Epithelial cell of esophagus (primary cell): ENCODE data around the gene IRF1.

Experiments used
- DNase-seq: peaks from one replicate; pipeline ENCODE4 v3.0.0; 2010; ENCODE audit warnings: low read depth
- H3K4me3 ChIP-seq: 2 replicates; pipeline ENCODE4 v1.5.1; 2011; ENCODE audit warnings: mild to moderate bottlenecking, low read length, control low read depth
- TF ChIP-seq, protein P1 (sequence below): IDR thresholded peaks from 2 replicates; pipeline ENCODE4 v1.5.1; 2011; ENCODE audit warnings: low read depth, mild to moderate bottlenecking, low read length, control low read depth, inconsistent platforms; ENCODE audit not compliant: insufficient read depth; ENCODE audit errors: missing control alignments

IRF1 gene

DNA sequence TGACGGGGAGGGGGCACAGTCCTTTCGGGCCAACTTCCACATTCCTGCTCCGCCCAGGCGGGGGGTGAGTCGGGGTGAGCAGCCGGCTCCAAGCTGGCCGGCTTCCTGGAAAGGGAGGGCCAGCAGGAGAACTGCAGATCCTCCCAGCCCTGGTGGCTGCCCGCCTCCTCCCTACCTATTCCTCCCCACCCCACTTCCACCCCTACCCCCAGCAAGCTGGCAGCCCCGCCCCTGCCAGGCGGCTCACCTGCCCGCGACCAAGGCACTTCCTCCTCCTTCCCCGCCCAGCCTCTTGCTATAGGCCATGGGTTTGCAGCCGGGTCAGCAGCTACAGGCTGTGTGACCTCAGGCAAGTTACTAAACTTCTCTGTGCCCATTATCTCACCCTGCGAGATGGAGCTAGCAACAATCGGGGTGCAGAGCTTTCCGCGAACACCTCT is 5.6 kb upstream of the IRF1 start:
- DNase-seq: peak; percentile 86
- H3K4me3 ChIP-seq: peak overlapping the region; percentile 65
- TF ChIP-seq, protein P1, sequence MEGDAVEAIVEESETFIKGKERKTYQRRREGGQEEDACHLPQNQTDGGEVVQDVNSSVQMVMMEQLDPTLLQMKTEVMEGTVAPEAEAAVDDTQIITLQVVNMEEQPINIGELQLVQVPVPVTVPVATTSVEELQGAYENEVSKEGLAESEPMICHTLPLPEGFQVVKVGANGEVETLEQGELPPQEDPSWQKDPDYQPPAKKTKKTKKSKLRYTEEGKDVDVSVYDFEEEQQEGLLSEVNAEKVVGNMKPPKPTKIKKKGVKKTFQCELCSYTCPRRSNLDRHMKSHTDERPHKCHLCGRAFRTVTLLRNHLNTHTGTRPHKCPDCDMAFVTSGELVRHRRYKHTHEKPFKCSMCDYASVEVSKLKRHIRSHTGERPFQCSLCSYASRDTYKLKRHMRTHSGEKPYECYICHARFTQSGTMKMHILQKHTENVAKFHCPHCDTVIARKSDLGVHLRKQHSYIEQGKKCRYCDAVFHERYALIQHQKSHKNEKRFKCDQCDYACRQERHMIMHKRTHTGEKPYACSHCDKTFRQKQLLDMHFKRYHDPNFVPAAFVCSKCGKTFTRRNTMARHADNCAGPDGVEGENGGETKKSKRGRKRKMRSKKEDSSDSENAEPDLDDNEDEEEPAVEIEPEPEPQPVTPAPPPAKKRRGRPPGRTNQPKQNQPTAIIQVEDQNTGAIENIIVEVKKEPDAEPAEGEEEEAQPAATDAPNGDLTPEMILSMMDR: no peak

DNA sequence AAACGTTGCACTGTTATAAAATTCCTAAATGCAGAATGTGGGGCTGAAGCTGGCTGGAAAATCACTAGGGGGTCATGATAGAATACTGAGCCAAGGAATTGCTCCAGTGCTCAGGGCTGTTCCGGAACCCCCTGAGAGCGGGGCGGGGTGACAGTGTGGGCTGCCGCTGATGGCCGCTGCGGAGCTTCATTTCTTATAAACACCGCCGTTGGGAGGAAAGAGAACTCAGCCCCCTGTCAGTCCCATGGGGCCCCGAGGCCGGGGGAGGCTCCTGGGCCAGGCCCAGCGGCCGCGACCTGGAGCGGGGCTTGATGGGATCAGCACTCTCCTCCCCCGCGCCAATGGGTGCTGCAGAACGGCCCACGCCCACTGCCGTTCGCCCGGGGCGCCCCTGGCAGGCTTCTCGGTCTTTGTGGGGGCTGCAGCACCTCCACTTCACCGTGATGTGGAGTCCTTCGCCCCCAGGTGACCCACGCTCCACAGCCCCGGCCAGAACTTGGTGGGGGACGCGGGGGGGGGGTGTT is 5.2 kb upstream of the IRF1 start:
- TF ChIP-seq, protein P1: no peak
- no peak for DNase-seq
- peak overlapping the region; percentile 22 for H3K4me3 ChIP-seq

DNA sequence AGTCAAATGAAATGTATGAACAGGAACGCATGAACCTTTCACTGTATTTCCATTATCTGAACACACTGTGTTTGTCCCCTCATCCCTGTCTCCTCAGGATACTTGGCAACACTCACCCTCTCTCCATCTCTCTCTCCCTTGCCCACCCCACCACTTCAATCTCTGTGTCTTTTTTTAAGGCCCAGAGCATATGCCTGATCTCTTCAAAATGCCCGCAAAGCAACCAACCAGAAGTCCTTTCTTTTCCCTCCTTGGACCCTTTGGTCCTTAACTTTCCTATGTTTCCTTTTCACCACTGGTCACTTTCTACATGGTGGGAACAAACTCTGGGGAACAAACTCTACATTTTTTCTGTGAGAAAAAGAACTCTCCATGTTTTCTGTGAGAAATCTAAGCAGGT is 3.2 kb upstream of the IRF1 start:
- H3K4me3 ChIP-seq: no peak overlapping the region
- TF ChIP-seq, protein P1: no peak
- no peak for DNase-seq

DNA sequence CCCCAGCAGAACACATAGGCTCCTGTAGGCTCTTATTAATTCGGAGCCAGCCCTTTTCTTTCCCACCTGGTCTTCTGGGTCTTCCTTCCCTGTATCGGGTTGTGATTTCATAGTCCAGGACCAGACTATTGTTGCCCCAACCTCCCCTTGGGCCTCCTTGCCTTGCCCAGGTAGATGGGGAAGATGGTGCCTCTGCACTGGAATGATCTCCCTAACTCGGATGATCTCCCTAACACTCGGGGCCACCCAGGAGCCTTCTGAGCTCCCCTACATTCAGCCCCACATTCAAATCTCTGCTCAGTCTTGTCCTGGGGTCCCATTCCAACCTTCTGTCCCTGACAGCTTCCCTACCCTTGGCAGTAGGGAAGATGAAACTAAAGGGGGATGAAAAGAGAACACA is 2.7 kb upstream of the IRF1 start:
- DNase-seq: no peak
- H3K4me3 ChIP-seq: no peak overlapping the region
- TF ChIP-seq, protein P1: no peak

DNA sequence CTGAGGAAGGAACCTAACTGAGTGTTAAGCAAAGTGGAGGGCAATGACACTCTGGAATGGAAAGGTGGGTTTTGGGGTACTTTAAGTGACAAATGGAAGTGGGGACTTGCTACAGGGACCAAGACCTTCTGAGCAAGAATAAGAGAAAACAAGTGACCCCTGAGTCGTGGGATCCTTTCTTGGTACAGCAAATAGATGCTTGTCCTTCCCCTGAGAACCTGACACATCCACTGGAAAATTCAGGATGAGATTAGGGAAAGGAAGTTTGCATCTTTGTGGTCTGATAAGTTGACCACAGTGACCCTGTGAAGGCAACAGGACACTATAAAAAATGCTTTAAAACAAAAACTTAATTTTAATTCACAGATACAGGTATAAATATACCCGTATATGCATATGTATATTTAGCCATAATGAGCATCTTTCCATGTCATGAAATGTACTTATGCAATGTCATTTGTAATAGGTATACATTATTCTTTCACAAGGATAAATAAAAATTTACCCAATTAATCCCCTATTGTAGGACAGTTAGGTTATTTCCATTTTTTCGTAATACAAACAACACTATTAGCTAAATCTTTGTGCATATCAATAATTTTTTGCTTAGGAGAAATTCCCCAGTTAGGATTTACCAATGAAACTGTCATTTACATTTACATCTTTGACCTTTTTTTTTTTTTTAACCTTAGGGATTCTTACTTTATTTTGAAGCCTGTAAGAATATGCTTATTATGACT is 2.0 kb upstream of the IRF1 start:
- no peak for DNase-seq

DNA sequence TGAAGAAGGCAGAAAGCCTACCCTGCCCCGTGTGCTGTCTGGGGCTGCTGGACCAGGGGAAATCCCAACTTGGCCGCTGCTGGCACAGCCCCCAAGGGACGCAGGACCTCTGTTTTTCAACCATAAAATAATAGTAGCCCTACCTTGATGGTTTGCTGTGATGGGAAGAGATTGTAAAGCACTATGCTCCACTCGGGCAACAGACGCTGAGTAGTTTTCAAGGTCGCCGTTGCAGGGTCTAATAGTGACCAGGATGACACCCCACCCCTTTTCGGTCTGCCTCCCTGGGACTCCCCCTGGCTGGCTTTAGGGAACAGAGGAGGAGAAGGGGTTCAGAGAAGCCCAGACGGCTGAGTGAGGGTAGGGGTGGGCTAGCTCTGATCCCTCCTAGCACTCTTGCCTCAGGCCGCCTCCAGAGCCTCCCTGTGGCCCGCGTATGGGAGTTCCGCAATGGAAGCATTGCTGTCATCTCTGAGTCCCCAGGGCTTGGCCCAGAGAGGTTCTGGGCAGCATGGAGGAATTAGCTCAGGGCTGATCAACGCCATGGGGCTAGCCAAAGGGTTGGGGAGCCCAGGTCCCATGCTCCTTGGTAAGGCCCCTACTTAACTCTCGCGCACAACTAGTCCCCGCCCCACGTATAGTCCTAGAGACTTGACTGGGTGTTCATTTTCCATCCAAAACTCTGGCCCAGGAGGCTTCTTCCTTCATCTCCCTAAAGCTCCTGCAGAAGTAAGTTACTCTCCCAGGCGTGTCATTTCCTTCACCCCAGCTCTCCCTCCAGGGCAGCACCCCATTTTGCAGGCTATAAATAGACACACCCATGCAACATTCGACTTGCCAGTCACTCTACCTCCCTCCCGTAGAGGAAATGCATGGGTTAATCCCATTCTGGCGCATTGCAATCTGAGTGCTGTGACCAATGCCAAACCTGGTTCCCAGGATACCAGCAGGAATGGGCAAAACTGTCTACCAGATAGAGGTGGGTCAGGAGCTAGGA is 1.1 kb upstream of the IRF1 start:
- TF ChIP-seq, protein P1: no peak
- H3K4me3 ChIP-seq: no peak overlapping the region
- DNase-seq: no peak

More for the DNA sequence above, 2.0 kb upstream of the IRF1 start:
- TF ChIP-seq, protein P1: no peak
- no peak overlapping the region for H3K4me3 ChIP-seq
